Measurements from ENCODE around the gene TAS1R2. TPM values are rescaled to one million over a fixed set of nuclear protein-coding genes. Genes with fewer than 3 reads are reported as not detected.

The TAS1R2 gene
- total RNA-seq, 2 donors from 2014 or later, result not detected

DNA sequence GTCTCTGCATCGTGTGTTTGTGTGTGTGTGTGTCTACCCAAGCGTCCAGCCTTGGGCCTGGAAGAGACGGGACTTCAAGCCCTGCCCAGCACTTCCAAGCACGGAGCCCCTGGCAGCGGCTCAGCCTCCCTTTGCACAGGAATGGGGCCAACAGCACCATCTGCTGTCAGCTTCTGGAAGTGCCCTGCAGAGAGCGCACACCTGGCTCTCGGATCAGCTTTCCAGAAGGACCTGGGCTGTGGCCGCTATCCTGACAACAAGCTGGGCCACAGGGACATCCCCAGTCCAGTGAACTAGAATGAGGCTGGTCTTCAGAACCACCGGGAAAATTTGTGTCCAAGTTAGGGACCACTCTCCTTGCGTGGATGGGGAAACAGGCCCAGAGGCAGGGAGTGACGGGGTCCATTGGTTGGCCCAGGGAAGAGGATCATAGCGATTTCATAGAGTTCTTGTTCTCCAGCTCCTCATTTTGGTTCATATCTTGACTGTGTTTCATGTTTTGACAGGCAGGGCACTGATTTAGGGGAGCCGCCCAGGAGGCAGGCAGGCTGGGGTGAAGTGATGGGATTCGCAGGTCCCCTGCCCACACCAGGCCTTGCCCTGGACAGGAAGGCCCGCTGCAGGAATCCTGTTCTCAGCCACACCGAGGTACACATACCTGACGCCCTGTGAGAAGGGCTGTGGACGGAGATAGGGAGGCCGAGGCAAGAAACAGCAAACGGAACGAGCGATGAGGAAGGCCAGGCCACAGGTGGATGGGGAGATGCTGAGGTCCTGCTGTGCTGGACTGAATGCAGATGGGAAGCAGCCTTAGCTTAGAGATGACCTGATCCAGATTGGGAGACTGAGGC is 38.4 kb downstream of the TAS1R2 start:
- Histone ChIP-seq H3K9ac (ENCODE audit: extremely low read depth, low read length, poor library complexity, severe bottlenecking) (no peak overlapping the region), H3K36me3 (ENCODE audit: control insufficient read depth, insufficient read depth, low read length) (no peaks in the 10 kb centered on the region), H3K27ac (ENCODE audit: low read depth, low read length) (no peak overlapping the region), H3K4me1 (ENCODE audit: control insufficient read depth, insufficient read depth, low read length) (no peaks in the 10 kb centered on the region), H3K9me3 (ENCODE audit: control insufficient read depth, low read length) (no peaks in the 10 kb centered on the region), H3K4me3 (ENCODE audit: low read length) (no peak overlapping the region), H3K27me3 (ENCODE audit: control insufficient read depth, insufficient read depth, low read length, poor library complexity, severe bottlenecking) (peaks cover 24% of the 10 kb centered on the region)
- 55 to 62% methylated on average over 7 to 22 of the region's 22 CpGs for WGBS, 2 experiments (ENCODE audit: insufficient coverage in 1 of 2, insufficient read length in 1 of 2)
- TF ChIP-seq, protein P1, sequence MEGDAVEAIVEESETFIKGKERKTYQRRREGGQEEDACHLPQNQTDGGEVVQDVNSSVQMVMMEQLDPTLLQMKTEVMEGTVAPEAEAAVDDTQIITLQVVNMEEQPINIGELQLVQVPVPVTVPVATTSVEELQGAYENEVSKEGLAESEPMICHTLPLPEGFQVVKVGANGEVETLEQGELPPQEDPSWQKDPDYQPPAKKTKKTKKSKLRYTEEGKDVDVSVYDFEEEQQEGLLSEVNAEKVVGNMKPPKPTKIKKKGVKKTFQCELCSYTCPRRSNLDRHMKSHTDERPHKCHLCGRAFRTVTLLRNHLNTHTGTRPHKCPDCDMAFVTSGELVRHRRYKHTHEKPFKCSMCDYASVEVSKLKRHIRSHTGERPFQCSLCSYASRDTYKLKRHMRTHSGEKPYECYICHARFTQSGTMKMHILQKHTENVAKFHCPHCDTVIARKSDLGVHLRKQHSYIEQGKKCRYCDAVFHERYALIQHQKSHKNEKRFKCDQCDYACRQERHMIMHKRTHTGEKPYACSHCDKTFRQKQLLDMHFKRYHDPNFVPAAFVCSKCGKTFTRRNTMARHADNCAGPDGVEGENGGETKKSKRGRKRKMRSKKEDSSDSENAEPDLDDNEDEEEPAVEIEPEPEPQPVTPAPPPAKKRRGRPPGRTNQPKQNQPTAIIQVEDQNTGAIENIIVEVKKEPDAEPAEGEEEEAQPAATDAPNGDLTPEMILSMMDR (conservative IDR thresholded peaks at IDR 0.05), result peak; percentile 97
- Mint-ChIP-seq H3K4me1 (no peaks in the 10 kb centered on the region), H3K36me3 (ENCODE audit: low read depth) (no peaks in the 10 kb centered on the region), H3K4me3 (no peak overlapping the region), H3K9me3 (peaks cover 6% of the 10 kb centered on the region), H3K27ac (no peak overlapping the region), H3K27me3 (ENCODE audit: insufficient read depth) (peaks cover 43% of the 10 kb centered on the region)
- peak; percentile 97 for DNase-seq

DNA sequence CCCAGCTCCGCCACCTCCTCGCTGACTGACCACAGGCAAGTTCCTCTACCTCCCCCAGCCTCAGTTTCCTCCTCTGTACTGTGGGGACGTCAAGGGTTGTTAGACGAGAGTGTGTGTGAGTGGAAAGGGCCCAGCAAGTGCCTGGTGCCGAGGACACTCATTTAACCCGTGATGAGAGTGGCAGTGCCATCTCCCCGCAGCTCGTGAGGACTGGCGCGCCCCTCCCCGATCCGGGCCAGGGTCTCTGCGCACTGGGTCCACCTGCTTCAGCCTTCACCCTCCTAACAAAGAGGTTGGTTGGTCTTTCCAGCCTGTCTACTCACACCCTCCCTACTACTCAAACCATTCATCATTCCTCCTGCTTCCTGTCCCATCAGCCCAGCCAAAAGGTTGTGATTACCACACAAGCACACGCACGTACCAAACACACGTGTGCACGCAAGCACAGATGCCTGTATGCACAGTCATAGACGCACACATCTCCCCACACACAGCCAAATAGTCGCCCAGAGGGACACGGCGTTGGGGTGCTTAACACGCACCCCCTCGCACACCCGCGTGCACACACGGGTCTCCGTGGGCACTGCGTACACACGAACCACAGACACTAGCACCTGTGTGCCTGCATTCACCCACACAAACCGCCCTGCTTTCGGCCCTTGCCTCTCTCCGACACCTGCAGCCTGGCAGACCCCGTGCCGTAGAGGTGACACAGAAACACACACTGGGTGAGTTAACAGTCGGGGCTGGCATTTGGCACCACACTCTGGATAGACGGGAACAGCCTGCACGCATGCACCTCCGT is 39.3 kb downstream of the TAS1R2 start:
- Mint-ChIP-seq H3K9me3 (peaks cover 6% of the 10 kb centered on the region), H3K4me1 (no peaks in the 10 kb centered on the region), H3K36me3 (ENCODE audit: low read depth) (no peaks in the 10 kb centered on the region), H3K27me3 (ENCODE audit: insufficient read depth) (peaks cover 41% of the 10 kb centered on the region), H3K27ac (no peak overlapping the region), H3K4me3 (no peak overlapping the region)
- Histone ChIP-seq H3K4me1 (ENCODE audit: control insufficient read depth, insufficient read depth, low read length) (no peaks in the 10 kb centered on the region), H3K4me3 (ENCODE audit: low read length) (no peak overlapping the region), H3K27me3 (ENCODE audit: control insufficient read depth, insufficient read depth, low read length, poor library complexity, severe bottlenecking) (peaks cover 24% of the 10 kb centered on the region), H3K9ac (ENCODE audit: extremely low read depth, low read length, poor library complexity, severe bottlenecking) (no peak overlapping the region), H3K36me3 (ENCODE audit: control insufficient read depth, insufficient read depth, low read length) (no peaks in the 10 kb centered on the region), H3K27ac (ENCODE audit: low read depth, low read length) (no peak overlapping the region), H3K9me3 (ENCODE audit: control insufficient read depth, low read length) (no peaks in the 10 kb centered on the region)
- 86 to 98% methylated on average over 28 to 38 of the region's 38 CpGs for WGBS, 2 experiments (ENCODE audit: insufficient coverage in 1 of 2, insufficient read length in 1 of 2)
- TF ChIP-seq, protein P1 (conservative IDR thresholded peaks at IDR 0.05), result no peak
- DNase-seq, result no peak

DNA sequence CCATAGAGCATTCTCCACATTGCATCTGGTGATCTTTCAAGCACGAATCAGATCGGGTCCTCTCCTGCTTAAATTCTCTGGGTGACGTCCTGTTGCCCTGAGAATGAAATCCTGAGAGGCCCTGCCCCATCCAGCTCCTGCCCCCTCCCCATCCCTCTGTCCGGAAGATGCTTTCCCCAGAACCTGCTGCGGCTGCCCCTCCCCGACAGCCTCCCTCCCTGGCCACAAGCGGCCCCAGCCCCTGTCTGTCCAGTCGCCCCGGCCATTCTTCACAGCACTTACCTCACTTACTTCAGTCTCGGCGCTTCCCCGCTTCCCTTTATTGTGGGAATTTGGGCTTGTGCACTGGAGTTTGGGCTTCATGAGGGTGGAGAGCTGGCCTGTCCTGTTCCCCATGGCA is 40.3 kb downstream of the TAS1R2 start:
- Mint-ChIP-seq H3K9me3 (peaks cover 6% of the 10 kb centered on the region), H3K27ac (no peak overlapping the region), H3K4me3 (no peak overlapping the region), H3K4me1 (no peaks in the 10 kb centered on the region), H3K36me3 (ENCODE audit: low read depth) (no peaks in the 10 kb centered on the region), H3K27me3 (ENCODE audit: insufficient read depth) (peaks cover 41% of the 10 kb centered on the region)
- Histone ChIP-seq H3K36me3 (ENCODE audit: control insufficient read depth, insufficient read depth, low read length) (no peaks in the 10 kb centered on the region), H3K27me3 (ENCODE audit: control insufficient read depth, insufficient read depth, low read length, poor library complexity, severe bottlenecking) (peaks cover 24% of the 10 kb centered on the region), H3K27ac (ENCODE audit: low read depth, low read length) (no peak overlapping the region), H3K4me3 (ENCODE audit: low read length) (no peak overlapping the region), H3K9me3 (ENCODE audit: control insufficient read depth, low read length) (no peaks in the 10 kb centered on the region), H3K9ac (ENCODE audit: extremely low read depth, low read length, poor library complexity, severe bottlenecking) (no peak overlapping the region), H3K4me1 (ENCODE audit: control insufficient read depth, insufficient read depth, low read length) (no peaks in the 10 kb centered on the region)
- 71 to 79% methylated on average over 3 to 12 of the region's 12 CpGs for WGBS, 2 experiments (ENCODE audit: insufficient coverage in 1 of 2, insufficient read length in 1 of 2)
- TF ChIP-seq, protein P1 (conservative IDR thresholded peaks at IDR 0.05), result no peak
- peak; percentile 54 for DNase-seq
